Psoas muscle (tissue), 8 donors: Measurements from ENCODE around the gene CMYA5. TPM values are rescaled to one million over a fixed set of nuclear protein-coding genes. Genes with fewer than 3 reads are reported as not detected.
"Not testable (repeated sequence)": the region's sequence is repeated elsewhere in the genome, so short reads cannot be mapped to it uniquely, and the experiment has no call there.

Experiments used
- ATAC-seq, 4 donors: fragments of 200-7000 bp; cut with Tn5 transposase; one replicate each; pipeline ENCODE4 v1.9.1; 2020; ENCODE audit warnings: moderate library complexity in 3 of 4, mild to moderate bottlenecking in 2 of 4
- DNase-seq, 2 donors: peaks; one replicate each; pipeline ENCODE4 v3.0.0-alpha.2; 2020
- H3K27ac ChIP-seq: fragments of 200-600 bp; one replicate; pipeline ENCODE4 v1.8.0; 2022
- H3K27me3 ChIP-seq, 3 donors: fragments of 200-600 bp in 1 of 3; one replicate each; pipeline versions ENCODE4 v1.6.1 to v1.8.0; 2013 to 2022; ENCODE audit warnings: low read length in 2 of 3, mild to moderate bottlenecking in 2 of 3, moderate library complexity in 1 of 3; ENCODE audit not compliant: insufficient read depth in 3 of 3
- H3K36me3 ChIP-seq, 2 donors: fragments of 200-600 bp in 1 of 2; one replicate each; pipeline versions ENCODE4 v1.6.1 to v1.8.0; 2013 to 2022; ENCODE audit warnings: low read depth in 1 of 2, mild to moderate bottlenecking in 1 of 2, moderate library complexity in 1 of 2; ENCODE audit not compliant: insufficient read depth in 1 of 2
- H3K4me1 ChIP-seq: fragments of 200-600 bp; one replicate; pipeline ENCODE4 v1.8.0; 2022
- H3K4me3 ChIP-seq: fragments of 200-600 bp; one replicate; pipeline ENCODE4 v1.8.0; 2022; ENCODE audit warnings: mild to moderate bottlenecking
- H3K9me3 ChIP-seq: fragments of 200-600 bp; one replicate; pipeline ENCODE4 v1.8.0; 2022
- WGBS, 3 donors: extraction: QIAGEN DNeasy Blood & Tissue Kit; methylation state at CpG; one replicate each; pipeline versions ENCODE4 v1.1.6 to v1.1.7; 2013; 5-methylcytosine and 5-hydroxymethylcytosine counted together
- intact Hi-C, 2 donors: fragments of 100-400 bp; cut with DNase I; formaldehyde crosslinking; loops; one replicate each; pipeline versions ENCODE4 v1.11.0 to v1.14.2; 2022
- polyA plus RNA-seq, 3 donors: library from polyadenylated mRNA; stranded (reverse); fragments of 200-250 nt; gene quantifications; one replicate each; pipeline ENCODE4 v1.2.3, GENCODE V29; 2013
- total RNA-seq, 4 donors: library from RNA; stranded (reverse); fragmentation: NEBNext Ultra II Directional in 2 of 4; extraction: Animal tissue kit (Norgen Biotek cat#: 25700) in 2 of 4; gene quantifications; one replicate each; pipeline versions ENCODE4 v1.2.1 to v1.2.4, GENCODE V29; 2021 to 2023
- TF ChIP-seq, protein P1 (sequence below): fragments of 200-600 bp; IDR thresholded peaks from one replicate; pipeline ENCODE4 v1.8.0; 2022; ENCODE audit warnings: antibody characterized with exemption
- donor health status: healthy with polysubstance abuse.
- donor health status: DM: no; HTN: no; CAD: no; lungs with moderate emphysema.
- donor health status: Bipolar disorder and iron deficiency.
- donor health status: healthy.
- donor health status: DM: yes; HTN: yes; CAD: no.
- donor health status: DM: no; HTN: no; CAD: no.
- donor health status: DM: no; HTN: no; CAD: no.
- donor health status: DM: yes; HTN: yes; CAD: no.

CMYA5 gene
- total and polyA plus RNA-seq, 7 donors = 290 to 1,472 (median 1,216) TPM

DNA sequence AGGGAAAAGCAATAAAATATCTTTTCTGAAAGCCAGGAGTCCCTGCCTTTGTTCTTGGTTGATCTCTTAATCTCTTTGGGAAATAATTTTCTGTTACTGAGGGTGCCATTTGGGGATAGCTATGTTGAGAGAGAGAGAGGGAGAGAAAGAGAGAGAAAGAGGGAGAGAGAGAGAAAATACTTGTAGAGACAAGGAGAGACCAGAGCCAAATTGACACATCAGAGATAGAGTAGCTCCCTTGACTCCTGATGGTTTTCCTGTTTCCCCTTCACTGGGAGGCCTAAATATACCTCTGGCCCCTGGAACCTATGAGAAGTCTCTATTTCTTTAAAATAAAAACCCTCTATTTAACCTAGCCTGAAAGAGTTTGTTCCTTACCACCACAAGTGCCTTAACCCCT, 14.9 kb downstream of the CMYA5 start:
- TF ChIP-seq, protein P1, sequence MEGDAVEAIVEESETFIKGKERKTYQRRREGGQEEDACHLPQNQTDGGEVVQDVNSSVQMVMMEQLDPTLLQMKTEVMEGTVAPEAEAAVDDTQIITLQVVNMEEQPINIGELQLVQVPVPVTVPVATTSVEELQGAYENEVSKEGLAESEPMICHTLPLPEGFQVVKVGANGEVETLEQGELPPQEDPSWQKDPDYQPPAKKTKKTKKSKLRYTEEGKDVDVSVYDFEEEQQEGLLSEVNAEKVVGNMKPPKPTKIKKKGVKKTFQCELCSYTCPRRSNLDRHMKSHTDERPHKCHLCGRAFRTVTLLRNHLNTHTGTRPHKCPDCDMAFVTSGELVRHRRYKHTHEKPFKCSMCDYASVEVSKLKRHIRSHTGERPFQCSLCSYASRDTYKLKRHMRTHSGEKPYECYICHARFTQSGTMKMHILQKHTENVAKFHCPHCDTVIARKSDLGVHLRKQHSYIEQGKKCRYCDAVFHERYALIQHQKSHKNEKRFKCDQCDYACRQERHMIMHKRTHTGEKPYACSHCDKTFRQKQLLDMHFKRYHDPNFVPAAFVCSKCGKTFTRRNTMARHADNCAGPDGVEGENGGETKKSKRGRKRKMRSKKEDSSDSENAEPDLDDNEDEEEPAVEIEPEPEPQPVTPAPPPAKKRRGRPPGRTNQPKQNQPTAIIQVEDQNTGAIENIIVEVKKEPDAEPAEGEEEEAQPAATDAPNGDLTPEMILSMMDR = no peak
- ATAC-seq (no peak), DNase-seq (no peak)
- H3K36me3 ChIP-seq = peaks cover 0 to 3% of the 10 kb centered on the region in 2 donors
- intact Hi-C loops = no loop called here
- no peaks in the 10 kb centered on the region for H3K9me3 ChIP-seq
- H3K4me1 ChIP-seq = peaks cover 61% of the 10 kb centered on the region
- H3K27me3 ChIP-seq = no peaks in the 10 kb centered on the region
- H3K27ac ChIP-seq = peak overlapping the region; percentile 99
- H3K4me3 ChIP-seq = no peak overlapping the region

DNA sequence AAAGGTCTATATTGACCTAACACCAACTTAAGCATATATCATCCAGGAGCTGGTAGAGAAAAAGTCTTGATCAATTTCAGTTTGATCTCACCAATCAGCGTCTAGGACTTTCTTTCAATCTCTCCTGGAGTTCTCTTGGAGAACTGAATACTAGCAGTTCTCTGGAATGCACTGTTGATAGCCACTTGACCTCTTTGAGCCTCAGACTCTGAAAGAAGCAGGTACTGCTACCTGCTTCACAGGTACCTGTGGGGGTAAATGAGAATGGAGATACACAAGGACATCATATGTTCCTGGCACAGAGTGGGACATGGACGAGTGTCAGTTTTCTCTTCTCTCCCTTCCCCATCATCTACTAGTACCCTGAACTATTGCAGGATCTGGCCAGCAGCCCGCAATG, 16.0 kb downstream of the CMYA5 start:
- H3K27ac ChIP-seq = peak overlapping the region; percentile 69
- H3K36me3 ChIP-seq = peaks cover 0 to 3% of the 10 kb centered on the region in 2 donors
- intact Hi-C loops = no loop called here
- no peak overlapping the region for H3K4me3 ChIP-seq
- H3K9me3 ChIP-seq = no peaks in the 10 kb centered on the region
- peaks cover 52% of the 10 kb centered on the region for H3K4me1 ChIP-seq
- 61 to 88% (median 71%) methylated on average over 3 of the region's 3 CpGs for WGBS, 3 donors
- DNase-seq (no peak), ATAC-seq (no peak)
- H3K27me3 ChIP-seq = no peaks in the 10 kb centered on the region
- TF ChIP-seq, protein P1 = no peak

GRCh38 chr5:79706317-79706716, 16.7 kb downstream of the CMYA5 start:
- H3K9me3 ChIP-seq, H3K4me3 ChIP-seq, ATAC-seq, intact Hi-C loops, H3K36me3 ChIP-seq, H3K27me3 ChIP-seq, DNase-seq: not testable (repeated sequence)
- Histone ChIP-seq H3K27ac (peak overlapping the region; percentile 69), H3K4me1 (peaks cover 52% of the 10 kb centered on the region)
- 48 to 65% (median 55%) methylated on average over 8 of the region's 8 CpGs for WGBS, 3 donors

GRCh38 chr5:79707535-79707934, 17.9 kb downstream of the CMYA5 start:
- no peak overlapping the region for H3K4me3 ChIP-seq
- intact Hi-C loops = no loop called here
- 16 to 34% (median 20%) methylated on average over 3 of the region's 3 CpGs for WGBS, 3 donors
- DNase-seq (no peak), ATAC-seq (peak in 1 of 4 donors; percentile 12)
- TF ChIP-seq, protein P1 = no peak
- peaks cover 0 to 3% of the 10 kb centered on the region in 2 donors for H3K36me3 ChIP-seq
- no peaks in the 10 kb centered on the region for H3K9me3 ChIP-seq
- H3K27me3 ChIP-seq = no peaks in the 10 kb centered on the region
- peaks cover 55% of the 10 kb centered on the region for H3K4me1 ChIP-seq
- peak overlapping the region; percentile 69 for H3K27ac ChIP-seq

DNA sequence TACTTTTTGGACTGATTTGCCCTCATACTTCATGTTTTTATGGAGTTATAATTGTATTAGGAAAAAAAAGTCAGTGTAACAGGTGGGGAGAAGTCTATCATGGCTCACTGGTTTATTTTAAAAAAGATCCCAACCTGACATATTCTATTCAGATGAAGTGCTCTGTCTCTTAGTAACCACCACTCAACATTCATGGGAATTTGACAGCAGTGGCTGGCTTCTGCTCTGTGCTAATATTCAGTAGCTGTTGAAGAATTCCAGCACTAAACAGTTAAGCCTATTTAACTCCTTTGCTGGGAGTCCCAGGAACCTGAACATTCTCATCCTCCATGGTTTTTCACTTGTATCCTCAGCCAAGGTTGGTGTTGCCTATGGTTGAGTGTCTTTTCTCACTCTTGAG, 23.1 kb downstream of the CMYA5 start:
- intact Hi-C loops = no loop called here
- DNase-seq (no peak), ATAC-seq (peak; percentile 23 to 52 (median 40))
- H3K27me3 ChIP-seq = no peaks in the 10 kb centered on the region
- H3K9me3 ChIP-seq = no peaks in the 10 kb centered on the region
- peaks cover 50% of the 10 kb centered on the region for H3K4me1 ChIP-seq
- TF ChIP-seq, protein P1 = no peak
- no peak overlapping the region for H3K4me3 ChIP-seq
- H3K36me3 ChIP-seq = peaks cover 0 to 3% of the 10 kb centered on the region in 2 donors
- H3K27ac ChIP-seq = peak overlapping the region; percentile 69
